Activated CD4-positive, alpha-beta T cell treated with anti-CD3 and anti-CD28 coated beads, Interleukin-2, amount 50 U/mL, for 48 hours (primary cell): ENCODE data around the gene CAMK2D.
"Not testable (repeated sequence)": the region's sequence is repeated elsewhere in the genome, so short reads cannot be mapped to it uniquely, and the experiment has no call there.

Experiments used
- DNase-seq, 2 experiments: peaks; one replicate each; pipeline ENCODE4 v3.0.0-alpha.2; 2020

CAMK2D gene

DNA sequence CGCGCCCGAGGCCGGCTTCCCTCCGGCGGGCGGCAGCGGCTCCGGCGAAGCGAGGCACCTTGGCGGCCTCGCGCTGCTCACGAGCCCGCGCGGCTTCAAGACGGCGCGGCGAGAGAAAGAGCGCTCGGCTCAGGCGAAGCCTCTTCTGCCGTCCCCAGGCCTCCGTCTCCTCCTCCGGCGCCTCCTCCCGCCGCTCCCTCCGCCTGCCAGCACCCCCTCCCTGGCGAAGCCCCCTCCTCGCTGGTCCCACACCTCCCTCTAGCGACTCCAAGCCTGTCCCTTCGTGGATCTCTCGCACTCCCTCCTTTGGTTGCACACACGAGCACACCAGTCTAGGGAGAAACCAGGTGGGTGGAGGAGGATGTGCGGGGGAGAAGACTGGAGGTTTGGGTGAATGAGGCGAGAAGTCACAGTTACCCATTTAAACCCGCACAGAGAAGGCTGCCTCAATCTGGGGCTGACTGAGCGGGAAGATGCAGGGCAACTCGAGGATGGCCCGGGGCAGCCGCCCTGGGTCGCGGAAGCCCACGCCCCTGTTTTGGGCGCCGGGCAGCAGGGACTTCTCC is at the start of gene CAMK2D:
Gene CAMK2D, minus strand, starts transcription at position 119 of the 566 bp plus-strand sequence. CDS start 670 bp downstream, outside the sequence.
- peak; percentile 83 to 88 for DNase-seq

DNA sequence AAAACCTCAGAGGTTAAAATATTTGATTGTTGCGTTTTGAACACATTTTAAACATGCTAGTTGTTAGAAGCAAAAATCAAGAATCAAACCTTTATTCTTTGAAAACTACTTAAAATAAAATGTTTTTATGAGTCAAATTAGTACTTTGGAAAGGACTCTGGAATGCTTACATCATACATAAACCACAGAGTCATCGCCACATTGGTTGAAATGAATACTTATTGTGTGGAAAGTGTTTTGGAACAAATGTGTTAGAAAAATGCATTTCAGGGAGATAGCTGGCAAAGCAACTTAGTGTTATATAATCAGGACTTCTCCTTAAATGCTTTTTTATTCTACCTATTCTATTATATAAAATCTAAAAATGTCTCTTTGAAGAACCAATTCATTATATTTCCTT is 49.4 kb upstream of the CAMK2D start:
- DNase-seq: no peak

DNA sequence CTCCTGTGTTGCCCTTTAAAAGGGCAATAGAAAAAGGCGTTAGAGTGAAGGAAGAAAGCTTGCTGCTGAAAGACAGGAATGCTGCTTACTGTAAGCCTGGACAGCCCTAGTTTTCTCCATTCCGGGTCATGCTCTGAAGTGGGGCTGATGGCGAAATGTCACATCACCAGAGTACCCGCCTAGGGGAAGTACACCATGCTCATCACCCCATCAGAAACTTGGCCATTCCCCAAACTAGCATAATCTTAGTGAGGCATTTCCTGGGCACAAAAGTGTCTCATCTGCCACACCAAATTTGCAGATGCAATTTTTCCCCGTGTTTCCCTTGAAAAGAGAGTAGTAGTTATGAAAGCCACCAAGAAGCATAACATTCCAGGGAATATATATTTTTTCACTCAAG is 47.8 kb upstream of the CAMK2D start:
- DNase-seq: no peak

DNA sequence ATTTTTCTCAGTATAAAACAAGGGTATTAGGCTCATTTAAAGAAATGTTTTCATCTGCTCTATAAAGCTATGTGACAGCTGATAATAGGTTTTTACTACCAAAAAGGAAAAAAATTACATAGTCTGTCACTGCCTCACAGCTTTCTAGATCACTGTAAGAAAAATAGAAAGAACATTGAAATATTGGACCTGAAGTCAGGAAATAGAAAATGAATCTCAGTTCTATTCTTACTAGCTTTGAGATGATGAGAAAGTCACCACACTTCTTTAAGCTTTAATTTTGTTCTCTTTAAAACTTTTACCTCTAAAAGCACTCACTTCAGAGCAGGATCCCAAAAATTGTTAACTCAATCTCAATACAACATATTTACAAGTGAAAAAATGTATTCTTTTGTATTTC is 45.3 kb upstream of the CAMK2D start:
- no peak for DNase-seq

DNA sequence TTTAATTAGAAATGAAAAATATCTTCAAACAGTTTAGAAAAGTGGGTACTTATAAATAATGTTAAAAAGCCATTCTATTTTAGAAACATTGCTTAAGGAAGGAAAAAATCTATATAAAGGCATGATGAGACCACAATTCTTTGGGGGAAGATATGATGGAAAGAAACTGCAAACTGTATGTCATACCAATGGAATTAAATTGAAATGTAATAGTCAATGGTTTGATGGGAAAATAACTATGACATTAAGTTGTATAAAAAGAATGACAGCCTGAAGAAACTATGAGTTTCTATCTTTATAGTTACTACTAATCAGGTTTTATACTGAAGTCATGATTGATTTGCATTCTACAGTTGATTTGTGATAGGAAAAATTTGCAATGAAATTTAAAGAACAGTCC is 40.3 kb upstream of the CAMK2D start:
- no peak for DNase-seq

DNA sequence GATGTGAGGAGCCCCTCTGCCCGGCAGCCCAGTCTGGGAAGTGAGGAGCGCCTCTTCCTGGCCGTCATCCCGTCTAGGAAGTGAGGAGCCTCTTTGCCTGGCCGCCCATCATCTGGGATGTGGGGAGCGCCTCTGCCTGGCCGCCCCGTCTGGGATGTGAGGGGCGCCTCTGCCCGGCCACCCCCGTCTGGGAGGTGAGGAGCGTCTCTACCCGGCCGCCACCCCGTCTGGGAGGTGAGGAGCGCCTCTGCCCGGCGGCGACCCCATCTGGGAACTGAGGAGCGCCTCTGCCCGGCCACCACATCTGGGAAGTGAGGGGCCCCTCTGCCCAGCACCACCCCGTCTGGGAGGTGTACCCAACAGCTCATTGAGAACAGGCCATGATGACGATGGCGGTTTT is 34.8 kb upstream of the CAMK2D start:
- not testable (repeated sequence) for DNase-seq

DNA sequence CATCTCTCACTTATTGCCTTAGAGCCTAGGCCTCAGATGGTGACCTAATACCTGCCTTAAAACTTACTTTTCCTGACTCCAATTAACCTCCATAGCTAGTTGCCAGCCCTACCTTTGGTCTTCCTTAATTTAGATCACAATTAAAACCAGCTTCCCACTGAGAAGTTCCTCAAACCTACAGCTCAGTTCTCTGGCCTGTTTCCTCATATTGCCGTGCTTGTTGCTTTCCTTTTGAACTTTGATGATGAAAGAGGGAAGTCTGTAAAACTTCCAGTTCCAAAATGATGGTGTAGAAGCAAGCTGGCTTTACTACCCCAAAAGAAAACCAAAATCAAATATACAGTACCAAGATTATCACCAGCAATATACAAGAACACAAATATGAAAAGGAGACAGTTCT is 28.9 kb upstream of the CAMK2D start:
- no peak for DNase-seq

DNA sequence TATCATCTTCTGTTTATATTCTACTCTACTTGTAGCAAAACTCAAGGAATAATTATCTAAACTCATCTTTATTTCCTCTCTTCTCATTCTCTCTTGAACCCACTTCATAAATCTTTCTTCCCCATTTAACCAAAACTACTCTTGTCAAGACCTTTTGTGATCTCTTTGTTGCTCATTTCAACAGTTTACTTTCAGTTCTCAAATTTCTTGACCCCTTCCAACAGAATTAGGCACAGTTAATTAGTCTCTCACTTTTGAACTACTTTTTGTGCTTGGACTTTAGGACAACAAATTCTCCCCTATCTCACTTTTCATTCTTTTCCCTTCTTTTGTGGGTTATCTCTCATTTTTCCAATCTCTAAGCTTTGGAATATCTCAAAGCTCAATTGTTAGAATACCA is 27.4 kb upstream of the CAMK2D start:
- no peak for DNase-seq

DNA sequence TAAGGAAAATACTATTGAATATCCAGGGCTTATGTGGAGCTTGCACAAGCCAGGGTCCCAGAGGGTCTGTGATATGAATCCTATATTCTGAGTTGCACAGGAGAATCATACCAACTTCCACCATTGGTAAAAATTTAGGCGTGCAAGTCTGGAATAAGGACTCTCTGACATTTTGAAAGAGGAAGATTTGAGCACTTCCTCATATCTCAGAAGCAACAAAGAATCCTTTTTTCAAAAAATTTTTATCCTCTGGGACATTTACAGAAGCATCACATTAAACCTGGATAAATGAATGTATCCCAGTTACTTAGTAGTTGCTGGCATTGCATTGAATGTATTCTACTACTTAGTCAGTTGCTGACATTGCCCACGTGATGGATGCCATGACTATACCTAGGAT is 24.2 kb upstream of the CAMK2D start:
- DNase-seq: no peak

DNA sequence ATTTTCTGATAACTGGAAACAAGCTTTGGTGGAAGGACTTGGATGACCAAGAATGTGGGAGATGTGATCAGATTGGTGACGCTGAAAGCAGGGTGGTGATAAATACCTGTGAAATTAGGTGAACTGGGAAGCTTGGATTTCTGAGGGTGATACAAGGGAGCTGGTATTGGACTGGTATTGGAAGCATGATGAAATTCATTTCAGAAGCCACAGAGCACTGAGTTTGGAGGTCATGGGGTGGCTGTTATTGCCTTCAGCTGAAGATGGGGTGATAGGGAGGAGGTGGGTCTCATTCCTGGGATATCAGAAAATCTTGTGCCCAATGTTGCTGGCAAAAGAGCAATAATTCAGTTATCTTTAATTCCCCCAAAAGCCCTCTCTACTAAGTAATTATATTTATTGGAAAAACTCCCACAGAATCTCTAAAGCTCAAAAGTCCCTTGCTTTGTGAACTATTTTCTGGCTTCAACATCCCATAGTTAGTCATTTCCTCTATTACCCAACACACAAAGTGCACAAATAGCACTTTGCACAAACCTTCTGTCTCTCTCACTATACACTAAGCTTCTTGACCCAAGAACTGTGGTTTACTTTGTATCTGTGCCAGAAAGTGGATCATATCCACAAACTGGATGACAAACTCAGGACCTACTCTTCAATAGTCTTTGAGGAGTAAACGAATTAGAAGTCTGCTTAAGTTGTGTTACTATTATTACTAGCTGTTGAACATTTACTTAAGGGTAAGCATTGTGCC is 23.1 kb upstream of the CAMK2D start:
- DNase-seq: no peak

DNA sequence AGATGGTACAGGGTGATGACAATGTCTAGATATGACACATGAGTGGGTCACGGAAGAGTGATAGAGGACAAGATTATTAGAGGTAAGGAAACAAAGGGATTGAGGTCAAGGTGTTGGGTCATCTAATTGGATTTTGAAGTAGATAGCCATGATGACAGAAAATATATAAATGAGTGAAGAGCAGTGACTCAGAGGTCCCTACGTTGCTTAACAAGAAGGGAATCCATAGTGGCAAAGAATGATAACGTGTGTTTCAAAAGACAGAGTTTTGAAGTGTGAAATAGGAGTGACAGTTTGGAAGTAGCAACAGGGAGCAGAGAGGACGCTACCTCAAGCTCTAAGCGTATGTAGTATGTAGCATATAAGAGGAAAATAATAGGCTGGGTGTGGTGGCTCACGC is 22.2 kb upstream of the CAMK2D start:
- no peak for DNase-seq

DNA sequence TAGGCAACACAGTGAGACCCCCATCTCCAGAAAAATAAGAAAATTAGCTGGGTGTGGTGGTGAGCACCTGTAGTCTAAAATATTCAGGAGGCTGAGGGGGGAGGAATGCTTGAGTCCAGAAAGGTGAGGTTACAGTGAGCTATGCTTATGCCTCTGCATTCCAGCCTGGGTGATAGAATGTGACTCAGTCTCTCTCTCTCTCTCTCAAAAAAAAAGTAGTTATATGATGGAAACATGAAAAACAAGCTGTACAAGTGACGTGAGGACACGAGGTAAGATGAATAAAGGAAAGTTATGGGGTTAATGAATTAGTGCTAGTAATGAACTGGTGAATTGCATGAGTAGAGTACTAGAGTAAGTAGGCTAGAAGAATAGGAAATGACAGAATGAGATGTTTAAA is 21.8 kb upstream of the CAMK2D start:
- DNase-seq: no peak

DNA sequence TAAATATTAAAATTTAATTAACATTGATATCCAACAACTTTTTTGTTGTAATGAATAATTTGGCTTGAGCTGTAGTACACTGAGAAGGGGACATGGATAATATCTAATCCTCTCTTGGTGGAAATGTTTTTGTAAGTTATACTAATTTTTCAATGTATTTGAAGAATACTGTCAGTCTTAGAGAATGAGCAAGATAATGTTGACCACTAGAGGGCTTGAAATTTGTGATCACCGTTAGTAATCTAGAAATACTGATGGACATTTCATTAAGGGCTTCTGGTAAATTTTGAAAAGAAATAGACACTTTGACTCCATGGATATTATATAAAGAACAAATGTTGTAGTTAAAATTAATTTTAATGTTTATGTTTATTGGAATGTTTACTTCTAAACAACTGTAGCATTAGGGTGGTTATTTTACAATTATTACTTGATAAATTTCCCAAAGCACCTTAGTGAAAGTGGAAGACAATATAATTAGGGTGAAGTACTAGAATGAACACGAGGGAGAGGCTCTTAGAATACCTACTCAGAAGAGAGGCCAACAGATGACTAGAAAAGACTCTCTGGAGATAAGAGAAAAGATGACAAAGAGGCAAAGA is 20.0 kb upstream of the CAMK2D start:
- DNase-seq: no peak

DNA sequence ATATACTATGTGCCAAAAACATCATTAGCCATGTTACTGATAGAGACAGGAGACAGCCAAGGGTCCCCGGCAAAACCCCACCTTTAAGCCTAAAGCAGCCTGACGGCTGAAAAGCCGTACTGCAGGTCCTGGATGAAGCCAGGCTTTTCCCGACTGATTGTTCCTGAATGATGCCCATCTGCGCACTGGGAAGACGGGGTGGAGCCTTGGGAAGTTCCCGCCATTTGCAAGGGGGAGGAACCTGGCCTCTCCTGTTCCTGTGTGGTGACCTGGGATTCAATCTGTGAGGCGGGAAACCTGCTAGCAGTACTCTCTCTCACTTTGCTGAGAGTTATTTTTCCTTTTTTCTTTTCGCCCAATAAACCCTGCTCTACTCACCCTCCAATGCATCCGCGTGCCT is 15.1 kb upstream of the CAMK2D start:
- no peak for DNase-seq

DNA sequence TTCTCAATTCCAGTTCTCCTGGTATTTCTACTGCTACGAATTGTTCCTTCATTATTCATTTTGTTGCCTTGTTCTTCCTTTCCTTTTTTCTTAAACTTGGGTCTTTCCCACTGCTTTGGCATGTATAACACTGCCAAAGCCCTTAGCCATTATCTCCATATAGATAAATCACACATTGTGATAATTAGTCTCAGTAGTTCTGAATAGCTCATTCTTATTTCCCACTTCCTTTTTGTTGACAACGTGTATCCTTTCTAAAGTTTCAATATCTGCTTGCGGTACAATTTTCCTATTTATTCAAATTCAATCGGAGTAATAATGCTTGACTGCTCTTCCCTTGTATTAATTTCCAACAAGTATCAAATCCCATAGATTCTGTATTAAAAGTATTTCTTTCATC is 14.5 kb upstream of the CAMK2D start:
- no peak for DNase-seq

DNA sequence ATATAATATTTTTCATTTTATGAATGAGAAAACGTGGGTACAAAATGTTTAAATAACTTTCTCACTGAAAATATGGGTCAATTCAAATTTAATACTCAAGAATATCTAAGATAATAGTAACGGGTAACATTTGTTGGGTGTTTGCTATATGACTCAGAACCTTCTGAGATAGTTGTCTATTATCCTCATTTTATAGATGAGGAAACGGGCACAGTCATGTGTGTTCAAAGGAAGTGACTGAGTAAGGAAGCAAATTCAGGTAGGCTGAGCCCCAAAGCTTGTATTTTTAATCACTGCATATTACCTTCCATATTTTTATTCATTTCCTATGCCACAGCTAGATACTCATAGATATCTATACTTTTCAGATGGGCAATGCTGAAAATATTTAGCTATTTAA is 12.2 kb upstream of the CAMK2D start:
- no peak for DNase-seq

DNA sequence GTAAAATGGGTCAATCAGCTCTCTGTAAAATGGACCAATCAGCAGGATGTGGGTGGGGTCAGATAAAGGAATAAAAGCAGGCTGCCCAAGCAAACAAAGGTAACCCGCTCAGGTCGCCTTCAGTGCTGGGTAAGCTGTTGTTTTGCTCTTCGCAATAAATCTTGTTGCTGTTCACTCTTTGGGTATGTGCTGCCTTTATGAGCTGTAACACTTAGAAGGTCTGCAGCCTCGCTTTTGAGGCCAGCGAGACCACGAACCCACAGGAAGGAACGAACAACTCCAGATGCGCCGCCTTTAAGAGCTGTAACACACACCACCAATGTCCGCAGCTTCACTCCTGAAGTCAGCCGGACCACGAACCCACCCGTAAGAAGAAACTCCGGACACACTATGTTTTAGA is 11.5 kb upstream of the CAMK2D start:
- DNase-seq: no peak

DNA sequence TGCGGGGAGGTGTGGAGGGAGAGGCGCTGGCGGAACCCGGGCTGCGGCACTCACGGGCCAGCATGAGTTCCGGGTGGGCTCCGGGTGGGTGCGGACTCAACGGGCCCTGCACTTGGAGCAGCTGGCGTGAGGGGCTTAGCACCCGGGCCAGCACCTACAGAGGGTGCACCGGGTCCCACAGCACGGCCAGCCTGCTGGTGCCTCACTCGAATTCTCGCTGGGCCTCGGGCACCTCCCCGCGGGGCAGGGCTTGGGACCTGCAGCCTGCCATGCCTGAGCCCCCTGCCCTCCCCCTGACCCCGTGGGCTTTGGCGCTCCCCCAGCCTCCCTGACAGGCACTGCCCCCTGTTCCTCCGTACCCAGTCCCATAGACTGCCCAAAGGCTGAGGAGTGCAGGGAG is 10.8 kb upstream of the CAMK2D start:
- DNase-seq: no peak

DNA sequence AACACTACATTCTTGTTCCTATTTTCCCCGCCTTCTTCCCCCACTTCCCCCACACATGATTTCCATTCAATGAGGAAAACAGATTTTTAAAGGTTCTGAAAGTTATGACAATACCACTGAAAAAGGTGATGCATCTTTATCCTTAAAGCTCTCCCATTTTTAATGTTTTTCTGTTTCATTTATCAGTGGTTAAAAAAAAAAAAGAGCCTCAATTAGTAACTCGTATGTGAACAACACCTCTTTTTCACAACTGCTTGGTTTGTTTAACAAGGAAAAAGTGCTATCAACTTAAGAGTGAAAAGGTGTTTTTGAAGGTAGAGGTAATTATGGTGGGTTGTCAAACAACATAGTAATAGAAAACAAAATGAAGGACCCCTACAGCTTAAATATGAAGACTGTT is 8.2 kb upstream of the CAMK2D start:
- no peak for DNase-seq

DNA sequence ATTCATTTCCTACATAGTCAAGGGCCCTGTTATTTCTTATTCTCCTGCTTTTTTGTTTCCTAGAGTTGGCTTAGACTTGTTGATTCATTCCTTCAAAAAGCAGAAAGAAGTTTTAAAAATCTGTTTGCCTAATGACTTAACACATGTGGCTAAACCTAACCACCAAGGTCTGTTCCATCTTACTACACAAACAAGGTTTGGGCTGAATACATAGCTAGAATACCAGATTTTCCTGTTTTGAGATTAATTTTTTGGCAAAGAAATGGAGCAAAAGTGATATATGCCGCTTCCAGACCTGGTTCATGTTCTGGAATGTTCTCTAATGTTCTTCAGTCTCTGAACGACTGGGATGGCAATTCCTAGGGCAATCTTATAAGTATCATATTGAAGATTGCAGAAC is 7.4 kb upstream of the CAMK2D start:
- no peak for DNase-seq

DNA sequence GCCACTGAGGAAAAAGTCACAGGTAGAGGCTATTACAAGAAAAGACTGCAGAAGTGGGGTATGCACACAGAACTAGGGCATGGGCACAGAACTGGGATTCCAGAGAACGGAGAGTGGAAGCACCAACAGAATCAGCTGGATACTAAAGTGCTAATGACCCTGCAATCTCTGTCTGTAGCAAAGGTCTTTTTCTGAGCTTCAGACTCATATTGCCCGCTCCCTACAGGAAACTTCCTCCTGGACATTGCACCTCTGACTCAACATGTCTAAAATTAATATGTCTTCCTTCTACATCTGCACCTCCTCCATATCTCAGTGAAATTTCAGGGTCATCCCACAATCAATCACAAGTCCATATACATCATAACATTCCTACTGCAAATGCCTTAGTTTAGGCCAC is 5.3 kb upstream of the CAMK2D start:
- DNase-seq: no peak

DNA sequence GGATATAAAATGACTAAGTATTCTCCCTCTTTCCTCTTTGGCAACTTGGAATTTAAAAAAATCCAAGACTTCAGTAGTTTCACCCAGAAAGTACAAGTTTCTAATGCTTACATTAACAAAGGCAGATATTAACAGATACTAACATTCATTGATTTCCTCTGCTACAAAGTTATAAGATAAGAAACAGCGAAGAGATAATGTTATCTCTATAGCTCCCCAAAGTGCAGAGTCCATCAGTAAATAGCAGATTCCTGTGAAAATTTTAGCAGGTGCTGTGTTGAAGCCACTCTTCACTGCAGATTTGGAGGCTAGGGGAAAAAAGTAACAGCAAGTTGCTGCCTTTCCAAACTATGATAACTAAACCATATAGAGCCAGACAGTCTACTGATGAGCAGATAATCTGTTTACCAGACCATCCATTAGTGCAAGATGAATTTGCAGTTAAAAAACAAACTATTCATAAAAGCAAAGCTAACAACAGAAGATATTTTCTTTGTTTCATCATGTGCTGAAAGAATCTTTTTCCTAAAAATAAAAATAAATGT is 3.3 kb upstream of the CAMK2D start:
- no peak for DNase-seq

DNA sequence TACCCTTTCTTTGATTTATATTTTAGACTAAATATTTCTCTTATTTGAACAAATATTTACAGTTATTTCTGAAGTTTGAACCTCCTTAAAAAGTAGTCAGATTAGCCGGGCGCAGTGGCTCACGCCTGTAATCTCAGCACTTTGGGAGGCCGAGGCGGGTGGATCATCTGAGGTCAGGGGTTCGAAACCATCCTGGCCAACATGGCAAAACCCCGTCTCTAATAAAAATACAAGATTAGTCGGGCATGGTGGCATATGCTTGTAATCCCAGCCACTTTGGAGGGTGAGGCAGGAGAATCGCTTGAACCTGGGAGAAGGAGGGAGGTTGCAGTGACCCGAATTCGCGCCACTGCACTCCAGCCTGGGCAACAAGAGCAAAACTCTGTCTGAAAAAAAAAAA is 2.4 kb upstream of the CAMK2D start:
- DNase-seq: not testable (repeated sequence)

DNA sequence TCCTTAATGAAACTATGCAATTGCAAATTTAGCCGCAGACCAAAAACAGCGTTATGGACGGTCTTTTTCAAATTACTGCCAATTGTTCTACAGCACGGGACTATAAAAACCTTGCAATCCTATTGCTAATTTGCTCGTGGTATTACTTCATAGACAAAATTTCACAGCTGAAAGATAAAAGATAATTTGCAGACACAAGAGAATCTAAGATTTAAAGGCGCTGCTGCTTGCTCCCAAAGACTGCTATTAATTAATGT is 1.4 kb upstream of the CAMK2D start:
- DNase-seq: no peak
